Ishikawa (cell line): ENCODE results near the gene LPAR1.

Source experiments
- CEBPB ChIP-seq: IDR thresholded peaks from 2 replicates; pipeline ENCODE4 v1.6.1; 2012
- CREB1 ChIP-seq: IDR thresholded peaks from 2 replicates; pipeline ENCODE4 v1.6.1; 2012; ENCODE audit warnings: low read depth
- EGR1 ChIP-seq: IDR thresholded peaks from 2 replicates; pipeline ENCODE4 v1.6.1; 2012
- EP300 ChIP-seq: IDR thresholded peaks from 2 replicates; pipeline ENCODE4 v1.6.1; 2012; ENCODE audit warnings: borderline replicate concordance
- FOXM1 ChIP-seq: IDR thresholded peaks from 2 replicates; pipeline ENCODE4 v1.6.1; 2012; ENCODE audit warnings: low read depth, borderline replicate concordance
- MAX ChIP-seq: IDR thresholded peaks from 2 replicates; pipeline ENCODE4 v1.6.1; 2012
- NFIC ChIP-seq: IDR thresholded peaks from 2 replicates; pipeline ENCODE4 v1.6.1; 2012
- RAD21 ChIP-seq: IDR thresholded peaks from 2 replicates; pipeline ENCODE4 v1.6.1; 2012; ENCODE audit warnings: low read depth
- TAF1 ChIP-seq: IDR thresholded peaks from 2 replicates; pipeline ENCODE4 v1.6.1; 2012; ENCODE audit warnings: low read depth, mild to moderate bottlenecking
- TCF12 ChIP-seq: IDR thresholded peaks from 2 replicates; pipeline ENCODE4 v1.6.1; 2012; ENCODE audit warnings: low read depth
- TEAD4 ChIP-seq: IDR thresholded peaks from 2 replicates; pipeline ENCODE4 v1.6.1; 2012
- USF1 ChIP-seq: IDR thresholded peaks from 2 replicates; pipeline ENCODE4 v1.6.1; 2012
- YY1 ChIP-seq: IDR thresholded peaks from 2 replicates; pipeline ENCODE4 v1.6.1; 2012; ENCODE audit warnings: low read depth
- ZBTB7A ChIP-seq: IDR thresholded peaks from 2 replicates; pipeline ENCODE4 v1.6.1; 2012; ENCODE audit warnings: low read depth
- TF ChIP-seq, protein P1 (sequence below): IDR thresholded peaks from 2 replicates; pipeline ENCODE4 v1.6.1; 2012; ENCODE audit warnings: low read depth, mild to moderate bottlenecking

Gene LPAR1

GRCh38 chr9:111069183-111069582, 30.9 kb upstream of the LPAR1 start:
- TF ChIP-seq, protein P1, sequence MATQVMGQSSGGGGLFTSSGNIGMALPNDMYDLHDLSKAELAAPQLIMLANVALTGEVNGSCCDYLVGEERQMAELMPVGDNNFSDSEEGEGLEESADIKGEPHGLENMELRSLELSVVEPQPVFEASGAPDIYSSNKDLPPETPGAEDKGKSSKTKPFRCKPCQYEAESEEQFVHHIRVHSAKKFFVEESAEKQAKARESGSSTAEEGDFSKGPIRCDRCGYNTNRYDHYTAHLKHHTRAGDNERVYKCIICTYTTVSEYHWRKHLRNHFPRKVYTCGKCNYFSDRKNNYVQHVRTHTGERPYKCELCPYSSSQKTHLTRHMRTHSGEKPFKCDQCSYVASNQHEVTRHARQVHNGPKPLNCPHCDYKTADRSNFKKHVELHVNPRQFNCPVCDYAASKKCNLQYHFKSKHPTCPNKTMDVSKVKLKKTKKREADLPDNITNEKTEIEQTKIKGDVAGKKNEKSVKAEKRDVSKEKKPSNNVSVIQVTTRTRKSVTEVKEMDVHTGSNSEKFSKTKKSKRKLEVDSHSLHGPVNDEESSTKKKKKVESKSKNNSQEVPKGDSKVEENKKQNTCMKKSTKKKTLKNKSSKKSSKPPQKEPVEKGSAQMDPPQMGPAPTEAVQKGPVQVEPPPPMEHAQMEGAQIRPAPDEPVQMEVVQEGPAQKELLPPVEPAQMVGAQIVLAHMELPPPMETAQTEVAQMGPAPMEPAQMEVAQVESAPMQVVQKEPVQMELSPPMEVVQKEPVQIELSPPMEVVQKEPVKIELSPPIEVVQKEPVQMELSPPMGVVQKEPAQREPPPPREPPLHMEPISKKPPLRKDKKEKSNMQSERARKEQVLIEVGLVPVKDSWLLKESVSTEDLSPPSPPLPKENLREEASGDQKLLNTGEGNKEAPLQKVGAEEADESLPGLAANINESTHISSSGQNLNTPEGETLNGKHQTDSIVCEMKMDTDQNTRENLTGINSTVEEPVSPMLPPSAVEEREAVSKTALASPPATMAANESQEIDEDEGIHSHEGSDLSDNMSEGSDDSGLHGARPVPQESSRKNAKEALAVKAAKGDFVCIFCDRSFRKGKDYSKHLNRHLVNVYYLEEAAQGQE, result no peak
- no peak for TF ChIP-seq MAX
- no peak for TF ChIP-seq EP300
- TF ChIP-seq CEBPB, result no peak

DNA sequence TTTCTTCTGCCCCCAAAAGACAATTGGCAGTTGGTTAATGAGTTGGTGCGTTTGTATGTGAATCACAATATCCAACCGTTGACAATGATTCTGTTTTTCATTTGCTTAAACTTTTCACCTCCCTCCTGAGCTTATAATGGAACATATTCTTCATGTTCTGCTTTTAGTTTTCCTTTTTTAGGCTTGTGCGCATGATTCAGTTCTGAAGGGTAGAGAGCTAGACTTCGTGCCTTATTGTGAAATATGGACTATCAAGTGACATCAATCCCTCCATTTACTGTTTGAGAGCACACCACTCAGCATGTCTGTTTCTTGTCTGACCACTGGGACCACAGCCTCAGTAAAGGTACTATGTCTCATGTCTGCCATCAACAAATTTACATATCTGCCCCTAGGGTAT, 30.5 kb upstream of the LPAR1 start:
- TF ChIP-seq CEBPB (no peak), MAX (no peak), FOXM1 (no peak), TAF1 (no peak), YY1 (no peak), EGR1 (no peak), CREB1 (no peak), TEAD4 (no peak), ZBTB7A (no peak)

- TF ChIP-seq CEBPB (no peak), NFIC (no peak), CREB1 (no peak), EGR1 (no peak), USF1 (no peak), MAX (no peak), RAD21 (no peak), FOXM1 (no peak), ZBTB7A (no peak), TAF1 (no peak), YY1 (no peak), EP300 (no peak), TCF12 (no peak), TEAD4 (no peak)
- TF ChIP-seq, protein P1, result no peak
Observed at GRCh38 chr9:111068383-111068730, 30.1 kb upstream of the LPAR1 start.

- TF ChIP-seq, protein P1, result no peak
Observed at GRCh38 chr9:111066468-111066867, 28.2 kb upstream of the LPAR1 start.

- TF ChIP-seq TCF12 (no peak), CEBPB (no peak), EP300 (no peak), ZBTB7A (no peak), USF1 (no peak), FOXM1 (no peak), TEAD4 (no peak), EGR1 (no peak), RAD21 (no peak), MAX (no peak), YY1 (no peak), NFIC (no peak), CREB1 (no peak), TAF1 (no peak)
- TF ChIP-seq, protein P1, result no peak
Observed at GRCh38 chr9:111065414-111065813, 27.1 kb upstream of the LPAR1 start.
